IMR-90 (cell line): ENCODE measurements around the gene SLC1A1. TPM values are rescaled to one million over a fixed set of nuclear protein-coding genes. Genes with fewer than 3 reads are reported as not detected.

Experiments used
- ATAC-seq: fragments of 200-7000 bp; cut with Tn5 transposase; 2 replicates; pipeline ENCODE4 v1.9.1; 2020; ENCODE audit warnings: low read depth, mild to moderate bottlenecking, moderate library complexity
- BruUV-seq: library from RNA; stranded (reverse); fragments of 400-500 nt; replicated peaks from 2 replicates; lab custom pipeline; 2021; lab: Mats Ljungman, UMichigan
- CTCF ChIA-PET: fragments of 300-600 bp; formaldehyde crosslinking; extraction: SDS; loops from one replicate; lab custom pipeline; 2021; ENCODE audit warnings: antibody characterized with exemption; lab: Yijun Ruan, JAX
- POLR2A ChIA-PET: fragments of 300-600 bp; sonication (Branson Sonifier 250); formaldehyde crosslinking; loops from one replicate; lab custom pipeline; 2022; ENCODE audit warnings: antibody characterized with exemption; ENCODE audit not compliant: unreplicated experiment; lab: Charles Lee
- DNase-seq: peaks from one replicate; pipeline ENCODE4 v3.0.0; 2013
- H2AFZ ChIP-seq: replicated peaks from 2 replicates; pipeline ENCODE3; 2013; ENCODE audit warnings: low read length, mild to moderate bottlenecking; ENCODE audit not compliant: poor library complexity
- H2AK5ac ChIP-seq: 2 replicates; pipeline ENCODE4 v1.6.1; 2013; ENCODE audit warnings: low read depth, low read length, inconsistent platforms
- H2AK9ac ChIP-seq: replicated peaks from 2 replicates; pipeline ENCODE3; 2013; ENCODE audit warnings: mild to moderate bottlenecking, low read depth, low read length, moderate library complexity; ENCODE audit not compliant: poor library complexity
- H2BK120ac ChIP-seq: 2 replicates; pipeline ENCODE4 v1.6.1; 2013; ENCODE audit warnings: low read depth, low read length, inconsistent platforms
- H2BK15ac ChIP-seq: 3 replicates; pipeline ENCODE4 v1.6.1; 2013; ENCODE audit warnings: low read depth, low read length, inconsistent platforms
- H2BK20ac ChIP-seq: 2 replicates; pipeline ENCODE4 v1.6.1; 2013; ENCODE audit warnings: low read depth, mild to moderate bottlenecking, inconsistent platforms, low read length, moderate library complexity
- H2BK5ac ChIP-seq: 2 replicates; pipeline ENCODE4 v1.6.1; 2013; ENCODE audit warnings: mild to moderate bottlenecking, low read depth, low read length, inconsistent platforms; ENCODE audit not compliant: poor library complexity, severe bottlenecking
- H3K14ac ChIP-seq: replicated peaks from 2 replicates; pipeline ENCODE4 v1.6.1; 2013; ENCODE audit warnings: low read depth, low read length, inconsistent platforms
- H3K18ac ChIP-seq: 2 replicates; pipeline ENCODE4 v1.6.1; 2013; ENCODE audit warnings: low read depth, low read length, control low read depth
- H3K23ac ChIP-seq: 2 replicates; pipeline ENCODE4 v1.6.1; 2013; ENCODE audit warnings: low read depth, low read length, inconsistent platforms
- H3K27ac ChIP-seq: 2 replicates; pipeline ENCODE4 v1.5.1; 2013; ENCODE audit warnings: mild to moderate bottlenecking, control low read depth, low read length; ENCODE audit not compliant: insufficient read depth
- H3K27me3 ChIP-seq: 2 replicates; pipeline ENCODE4 v1.6.1; 2013; ENCODE audit warnings: low read length; ENCODE audit not compliant: control insufficient read depth, insufficient read depth
- H3K36me3 ChIP-seq: 2 replicates; pipeline ENCODE4 v1.6.1; 2013; ENCODE audit warnings: low read length, mixed read lengths; ENCODE audit not compliant: control insufficient read depth, insufficient read depth
- H3K4ac ChIP-seq: 2 replicates; pipeline ENCODE4 v1.6.1; 2013; ENCODE audit warnings: low read depth, low read length, inconsistent platforms
- H3K4me1 ChIP-seq: 2 replicates; pipeline ENCODE4 v1.6.1; 2013; ENCODE audit warnings: low read length, mixed read lengths; ENCODE audit not compliant: control insufficient read depth, insufficient read depth
- H3K4me2 ChIP-seq: 2 replicates; pipeline ENCODE4 v1.6.1; 2013; ENCODE audit warnings: low read depth, mild to moderate bottlenecking, control low read depth, low read length, moderate library complexity
- H3K4me3 ChIP-seq: 2 replicates; pipeline ENCODE4 v1.5.1; 2013; ENCODE audit warnings: low read depth, mild to moderate bottlenecking, control low read depth, low read length, moderate library complexity; ENCODE audit not compliant: insufficient read depth
- H3K56ac ChIP-seq: 2 replicates; pipeline ENCODE4 v1.6.1; 2013; ENCODE audit warnings: low read length, inconsistent platforms; ENCODE audit not compliant: insufficient read depth; ENCODE audit errors: extremely low read depth
- H3K79me1 ChIP-seq, 2 experiments: 2 replicates each; pipeline ENCODE4 v1.6.1; 2013; ENCODE audit warnings: low read length in 2 of 2, inconsistent platforms in 1 of 2, low read depth in 1 of 2
- H3K9ac ChIP-seq: 2 replicates; pipeline ENCODE4 v1.6.1; 2013; ENCODE audit warnings: low read depth, low read length, control low read depth
- H3K9me1 ChIP-seq: 2 replicates; pipeline ENCODE4 v1.6.1; 2013; ENCODE audit warnings: low read length, inconsistent platforms; ENCODE audit not compliant: insufficient read depth
- H3K9me3 ChIP-seq: 2 replicates; pipeline ENCODE4 v1.6.1; 2013; ENCODE audit warnings: low read length; ENCODE audit not compliant: control insufficient read depth, insufficient read depth
- H4K20me1 ChIP-seq: 2 replicates; pipeline ENCODE4 v1.6.1; 2013; ENCODE audit warnings: low read length, inconsistent platforms; ENCODE audit not compliant: insufficient read depth
- H4K5ac ChIP-seq: 2 replicates; pipeline ENCODE4 v1.6.1; 2013; ENCODE audit warnings: mild to moderate bottlenecking, low read depth, low read length, control low read depth
- H4K8ac ChIP-seq, 2 experiments: 2 replicates each; pipeline ENCODE4 v1.6.1; 2013; ENCODE audit warnings: low read depth in 2 of 2, low read length in 2 of 2, control low read depth in 1 of 2, inconsistent platforms in 1 of 2
- H4K91ac ChIP-seq: 2 replicates; pipeline ENCODE4 v1.6.1; 2013; ENCODE audit warnings: low read depth, low read length, inconsistent platforms; ENCODE audit not compliant: insufficient read depth
- BHLHE40 ChIP-seq: fragments of 150-350 bp; IDR thresholded peaks from 2 replicates; pipeline ENCODE4 v1.6.1; 2016; ENCODE audit warnings: mild to moderate bottlenecking, low read depth, low read length
- CEBPB ChIP-seq: IDR thresholded peaks from 2 replicates; pipeline ENCODE4 v1.6.1; 2012; ENCODE audit warnings: low read depth, low read length, improper control_type of control experiment
- CHD1 ChIP-seq: IDR thresholded peaks from 2 replicates; pipeline ENCODE4 v1.6.1; 2012; ENCODE audit warnings: low read depth, low read length, improper control_type of control experiment
- FOS ChIP-seq: fragments of 150-350 bp; IDR thresholded peaks from 2 replicates; pipeline ENCODE4 v1.6.1; 2016; ENCODE audit warnings: low read depth, low read length
- MAFK ChIP-seq: IDR thresholded peaks from 2 replicates; pipeline ENCODE4 v1.6.1; 2012; ENCODE audit warnings: low read depth, low read length, improper control_type of control experiment
- MAZ ChIP-seq: IDR thresholded peaks from 2 replicates; pipeline ENCODE4 v1.6.1; 2012; ENCODE audit warnings: low read depth, mild to moderate bottlenecking, low read length, improper control_type of control experiment, moderate library complexity, borderline replicate concordance
- MXI1 ChIP-seq: IDR thresholded peaks from 2 replicates; pipeline ENCODE4 v1.6.1; 2012; ENCODE audit warnings: low read depth, mild to moderate bottlenecking, low read length, moderate library complexity, borderline replicate concordance
- NFE2L2 ChIP-seq: fragments of 150-350 bp; IDR thresholded peaks from 2 replicates; pipeline ENCODE4 v1.6.1; 2016; ENCODE audit warnings: low read depth, mild to moderate bottlenecking, low read length
- POLR2A ChIP-seq: IDR thresholded peaks from 2 replicates; pipeline ENCODE4 v1.6.1; 2012; ENCODE audit warnings: mild to moderate bottlenecking, low read depth, low read length
- RAD21 ChIP-seq: IDR thresholded peaks from 2 replicates; pipeline ENCODE4 v1.6.1; 2012; ENCODE audit warnings: low read length, improper control_type of control experiment
- RCOR1 ChIP-seq: IDR thresholded peaks from 2 replicates; pipeline ENCODE4 v1.6.1; 2012; ENCODE audit warnings: mild to moderate bottlenecking, low read length, improper control_type of control experiment; ENCODE audit not compliant: insufficient replicate concordance
- RFX5 ChIP-seq: IDR thresholded peaks from 2 replicates; pipeline ENCODE4 v1.8.0; 2012; ENCODE audit warnings: low read depth, mild to moderate bottlenecking, low read length, moderate library complexity
- SMC3 ChIP-seq: fragments of 150-350 bp; IDR thresholded peaks from 2 replicates; pipeline ENCODE4 v1.6.1; 2016; ENCODE audit warnings: low read depth, mild to moderate bottlenecking, antibody characterized with exemption, low read length, moderate library complexity
- WGBS, 2 experiments: methylation state at CpG; one replicate each; pipeline versions ENCODE4 v1.1.5 to v1.1.7; 2013; ENCODE audit warnings: missing lambda C conversion rate in 2 of 2; ENCODE audit not compliant: insufficient read length in 1 of 2; ENCODE audit errors: extremely low coverage in 2 of 2; 5-methylcytosine and 5-hydroxymethylcytosine counted together
- dilution Hi-C: fragments of 300-500 bp; cut with HindIII; formaldehyde crosslinking; loops from one replicate; pipeline ENCODE4 v1.14.3; 2018; ENCODE audit warnings: low sequenced_read_pairs; ENCODE audit not compliant: unreplicated experiment
- in situ Hi-C: fragments of 300-500 bp; cut with MboI; formaldehyde crosslinking; loops from 3 replicates; pipeline ENCODE4 v1.14.3; 2019; ENCODE audit warnings: low sequenced_read_pairs, inconsistent platforms, mixed read lengths
- intact Hi-C: fragments of 100-400 bp; cut with micrococcal nuclease; formaldehyde crosslinking; loops from 2 replicates; pipeline ENCODE4 v1.10.0; 2022
- polyA plus RNA-seq, 3 experiments: library from polyadenylated mRNA; depleted of rRNA; stranded (reverse); fragments of >200 nt; gene quantifications; 2 replicates each; pipeline ENCODE4 v1.2.3, GENCODE V29; 2012; ENCODE audit warnings: low replicate concordance in 1 of 3
- total RNA-seq: library from RNA; depleted of rRNA; stranded (reverse); fragments of >200 nt; gene quantifications from 2 replicates; pipeline ENCODE4 v1.2.3, GENCODE V29; 2012
- TF ChIP-seq, protein P1 (sequence below): conservative IDR thresholded peaks from 2 replicates; pipeline ENCODE4 v1.5.1; 2012; ENCODE audit warnings: mild to moderate bottlenecking, low read depth, low read length, improper control_type of control experiment
- TF ChIP-seq, protein P2 (sequence below): fragments of 150-350 bp; IDR thresholded peaks from 2 replicates; pipeline ENCODE4 v1.6.1; 2017; ENCODE audit warnings: mild to moderate bottlenecking, antibody characterized with exemption, low read length, low read depth
- TF ChIP-seq, protein P3 (sequence below): fragments of 150-350 bp; IDR thresholded peaks from 2 replicates; pipeline ENCODE4 v1.6.1; 2016; ENCODE audit warnings: low read depth, mild to moderate bottlenecking, low read length, moderate library complexity, borderline replicate concordance

The SLC1A1 gene
- total and polyA plus RNA-seq, 2 of the 4 experiments (the other 2 are of a cell fraction) = 2.2 to 4.1 TPM

DNA sequence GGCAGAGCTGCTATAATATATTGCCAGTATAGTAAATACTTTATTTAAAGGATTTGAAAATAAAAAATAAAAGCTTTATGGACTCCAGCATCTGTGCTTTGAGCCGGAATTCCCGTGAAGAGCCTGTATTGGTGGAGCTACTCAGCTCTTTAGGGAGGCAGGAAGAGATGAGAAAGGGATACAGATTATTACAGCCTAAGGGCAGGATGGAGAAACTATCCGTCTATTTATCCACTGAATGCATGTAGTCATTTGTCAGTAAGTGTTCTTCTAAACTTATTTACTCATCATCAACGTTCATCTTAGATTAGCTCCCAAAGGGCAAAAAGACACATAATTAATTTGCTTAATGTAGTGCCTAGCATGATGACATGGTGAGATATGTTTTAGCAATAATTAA, 48.4 kb downstream of the SLC1A1 start:
- no peak overlapping the region for H3K4me2 ChIP-seq
- no peaks in the 10 kb centered on the region for H4K20me1 ChIP-seq
- H3K79me1 ChIP-seq = no peaks in the 10 kb centered on the region
- no peak overlapping the region for H3K14ac ChIP-seq
- dilution Hi-C loops = no loop called here
- H2AK5ac ChIP-seq = no peak overlapping the region
- no peak overlapping the region for H3K9ac ChIP-seq
- H4K8ac ChIP-seq = no peak overlapping the region
- DNase-seq = no peak
- no peak overlapping the region for H2BK120ac ChIP-seq
- H3K9me1 ChIP-seq = no peaks in the 10 kb centered on the region
- no peak overlapping the region for H3K23ac ChIP-seq
- H3K27ac ChIP-seq = no peak overlapping the region
- no peak overlapping the region for H3K56ac ChIP-seq
- H3K4ac ChIP-seq = no peak overlapping the region
- TF ChIP-seq, protein P1, sequence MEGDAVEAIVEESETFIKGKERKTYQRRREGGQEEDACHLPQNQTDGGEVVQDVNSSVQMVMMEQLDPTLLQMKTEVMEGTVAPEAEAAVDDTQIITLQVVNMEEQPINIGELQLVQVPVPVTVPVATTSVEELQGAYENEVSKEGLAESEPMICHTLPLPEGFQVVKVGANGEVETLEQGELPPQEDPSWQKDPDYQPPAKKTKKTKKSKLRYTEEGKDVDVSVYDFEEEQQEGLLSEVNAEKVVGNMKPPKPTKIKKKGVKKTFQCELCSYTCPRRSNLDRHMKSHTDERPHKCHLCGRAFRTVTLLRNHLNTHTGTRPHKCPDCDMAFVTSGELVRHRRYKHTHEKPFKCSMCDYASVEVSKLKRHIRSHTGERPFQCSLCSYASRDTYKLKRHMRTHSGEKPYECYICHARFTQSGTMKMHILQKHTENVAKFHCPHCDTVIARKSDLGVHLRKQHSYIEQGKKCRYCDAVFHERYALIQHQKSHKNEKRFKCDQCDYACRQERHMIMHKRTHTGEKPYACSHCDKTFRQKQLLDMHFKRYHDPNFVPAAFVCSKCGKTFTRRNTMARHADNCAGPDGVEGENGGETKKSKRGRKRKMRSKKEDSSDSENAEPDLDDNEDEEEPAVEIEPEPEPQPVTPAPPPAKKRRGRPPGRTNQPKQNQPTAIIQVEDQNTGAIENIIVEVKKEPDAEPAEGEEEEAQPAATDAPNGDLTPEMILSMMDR = no peak
- TF ChIP-seq RFX5 = no peak
- TF ChIP-seq BHLHE40 = no peak
- TF ChIP-seq, protein P2, sequence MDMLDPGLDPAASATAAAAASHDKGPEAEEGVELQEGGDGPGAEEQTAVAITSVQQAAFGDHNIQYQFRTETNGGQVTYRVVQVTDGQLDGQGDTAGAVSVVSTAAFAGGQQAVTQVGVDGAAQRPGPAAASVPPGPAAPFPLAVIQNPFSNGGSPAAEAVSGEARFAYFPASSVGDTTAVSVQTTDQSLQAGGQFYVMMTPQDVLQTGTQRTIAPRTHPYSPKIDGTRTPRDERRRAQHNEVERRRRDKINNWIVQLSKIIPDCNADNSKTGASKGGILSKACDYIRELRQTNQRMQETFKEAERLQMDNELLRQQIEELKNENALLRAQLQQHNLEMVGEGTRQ = no peak
- TF ChIP-seq POLR2A = no peak
- TF ChIP-seq RAD21 = no peak
- TF ChIP-seq, protein P3, sequence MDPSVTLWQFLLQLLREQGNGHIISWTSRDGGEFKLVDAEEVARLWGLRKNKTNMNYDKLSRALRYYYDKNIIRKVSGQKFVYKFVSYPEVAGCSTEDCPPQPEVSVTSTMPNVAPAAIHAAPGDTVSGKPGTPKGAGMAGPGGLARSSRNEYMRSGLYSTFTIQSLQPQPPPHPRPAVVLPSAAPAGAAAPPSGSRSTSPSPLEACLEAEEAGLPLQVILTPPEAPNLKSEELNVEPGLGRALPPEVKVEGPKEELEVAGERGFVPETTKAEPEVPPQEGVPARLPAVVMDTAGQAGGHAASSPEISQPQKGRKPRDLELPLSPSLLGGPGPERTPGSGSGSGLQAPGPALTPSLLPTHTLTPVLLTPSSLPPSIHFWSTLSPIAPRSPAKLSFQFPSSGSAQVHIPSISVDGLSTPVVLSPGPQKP = no peak
- no peak for TF ChIP-seq SMC3
- no peak for TF ChIP-seq NFE2L2
- TF ChIP-seq MAZ = no peak
- TF ChIP-seq MXI1 = no peak
- TF ChIP-seq MAFK = no peak
- no peak for TF ChIP-seq RCOR1
- TF ChIP-seq CEBPB = no peak
- TF ChIP-seq FOS = no peak
- no peak for TF ChIP-seq CHD1
- intact Hi-C loops = no loop called here
- no peak overlapping the region for H2AK9ac ChIP-seq
- WGBS, 2 experiments = no CpG with 5 or more reads among the region's 4 CpGs
- H3K27me3 ChIP-seq = no peaks in the 10 kb centered on the region
- ChIA-PET POLR2A (no interaction called here), CTCF (no interaction called here)
- in situ Hi-C loops = no loop called here
- H4K5ac ChIP-seq = no peak overlapping the region
- no peak overlapping the region for H4K91ac ChIP-seq
- H3K36me3 ChIP-seq = no peaks in the 10 kb centered on the region
- no TSS peak for BruUV-seq
- no peak overlapping the region for H2AFZ ChIP-seq
- no peak overlapping the region for H2BK15ac ChIP-seq
- H2BK5ac ChIP-seq = no peak overlapping the region
- no peaks in the 10 kb centered on the region for H3K4me1 ChIP-seq
- H2BK20ac ChIP-seq = no peak overlapping the region
- no peak for ATAC-seq
- H3K4me3 ChIP-seq = no peak overlapping the region
- peaks cover 4% of the 10 kb centered on the region; the same call in 1 of the 2 replicates for H3K9me3 ChIP-seq
- no peak overlapping the region for H3K18ac ChIP-seq
